ENCODE measurements around the gene C9orf50. TPM values are rescaled to one million over a fixed set of nuclear protein-coding genes. Genes with fewer than 3 reads are reported as not detected.

Gene C9orf50
- total RNA-seq, 1 experiment from 2014 or later: not detected

- in situ Hi-C loops (cut with HindIII; ENCODE audit: low pct_unique_long_range_greater_than_20kb, low sequenced_read_pairs) (no loop called here), intact Hi-C loops (cut with micrococcal nuclease; ENCODE audit: unreplicated experiment) (no loop called here)
- BruUV-seq (replicated peaks): no TSS peak
Measured at GRCh38 chr9:129656795-129657390, 36.0 kb upstream of the C9orf50 start.

GRCh38 chr9:129655696-129656095 lies 34.8 kb upstream of the C9orf50 start:
- Histone ChIP-seq H3K9me3 (ENCODE audit: control insufficient read depth, insufficient read depth, low read depth, low read length) (no peaks in the 10 kb centered on the region), H3K36me3 (ENCODE audit: control insufficient read depth, insufficient read depth, low read length) (no peaks in the 10 kb centered on the region), H3K27me3 (ENCODE audit: control insufficient read depth, insufficient read depth, low read length) (no peaks in the 10 kb centered on the region), H3K27ac (ENCODE audit: low read length) (no peak overlapping the region), H3K4me1 (ENCODE audit: control insufficient read depth, insufficient read depth, low read length) (peaks cover 3% of the 10 kb centered on the region; the same call in 1 of the 2 replicates), H3K4me3 (ENCODE audit: low read depth in 2 of 2, low read length in 2 of 2) (no peak overlapping the region)
- intact Hi-C loops (cut with micrococcal nuclease; ENCODE audit: unreplicated experiment) (no loop called here), in situ Hi-C loops (cut with HindIII; ENCODE audit: low pct_unique_long_range_greater_than_20kb, low sequenced_read_pairs) (no loop called here)
- DNase-seq (ENCODE audit: low read depth, low spot score) (no peak), ATAC-seq (no peak)
- TF ChIP-seq TCF7L2 (IDR thresholded peaks at IDR 0.05; ENCODE audit: low read depth, low read length): no peak
- TF ChIP-seq REST (IDR thresholded peaks at IDR 0.05; ENCODE audit: insufficient read depth in 1 of 2, low read depth in 2 of 2, low read length in 1 of 2): no peak
- no peak for TF ChIP-seq POLR2AphosphoS5 (IDR thresholded peaks at IDR 0.05; ENCODE audit: low read depth, low read length)
- no peak for TF ChIP-seq SIN3A (IDR thresholded peaks at IDR 0.05; ENCODE audit: borderline replicate concordance, insufficient read depth, low read depth, low read length)
- TF ChIP-seq CTCF (IDR thresholded peaks at IDR 0.05): no peak
- CTCF ChIA-PET: no interaction called here
- no TSS peak for BruUV-seq (replicated peaks)
- POLR2A ChIA-PET: interaction anchor here (0.8 kb wide), 1 partner anchor 30 kb away, joined by 5 read pairs; the partner anchor contains the start of gene NTMT1

More at GRCh38 chr9:129656795-129657390, 36.0 kb upstream of the C9orf50 start:
- Histone ChIP-seq H3K27ac (ENCODE audit: low read length) (no peak overlapping the region), H3K27me3 (ENCODE audit: control insufficient read depth, insufficient read depth, low read length) (no peaks in the 10 kb centered on the region), H3K36me3 (ENCODE audit: control insufficient read depth, insufficient read depth, low read length) (no peaks in the 10 kb centered on the region), H3K9me3 (ENCODE audit: control insufficient read depth, insufficient read depth, low read depth, low read length) (no peaks in the 10 kb centered on the region), H3K4me1 (ENCODE audit: control insufficient read depth, insufficient read depth, low read length) (peaks cover 3% of the 10 kb centered on the region; the same call in 1 of the 2 replicates), H3K4me3 (ENCODE audit: low read depth in 2 of 2, low read length in 2 of 2) (no peak overlapping the region)
- ATAC-seq (peak; percentile 95), DNase-seq (ENCODE audit: low read depth, low spot score) (peak; percentile 53)
- TF ChIP-seq CTCF (IDR thresholded peaks at IDR 0.05): no peak
- no peak for TF ChIP-seq TCF7L2 (IDR thresholded peaks at IDR 0.05; ENCODE audit: low read depth, low read length)
- no peak for TF ChIP-seq POLR2AphosphoS5 (IDR thresholded peaks at IDR 0.05; ENCODE audit: low read depth, low read length)
- no peak for TF ChIP-seq REST (IDR thresholded peaks at IDR 0.05; ENCODE audit: insufficient read depth in 1 of 2, low read depth in 2 of 2, low read length in 1 of 2)
- TF ChIP-seq SIN3A (IDR thresholded peaks at IDR 0.05; ENCODE audit: borderline replicate concordance, insufficient read depth, low read depth, low read length): no peak
- CTCF ChIA-PET: interaction anchor here (0.5 kb wide), 1 partner anchor 13 kb away, joined by 3 read pairs; no protein-coding TSS in a partner anchor
- POLR2A ChIA-PET: interaction anchor here (0.8 kb wide), 1 partner anchor 31 kb away, joined by 5 read pairs; the partner anchor contains the start of gene NTMT1

Data from Panc1 (cell line).